Left kidney (tissue), 8 donors: ENCODE measurements around the gene CHRNA10. TPM values are rescaled to one million over a fixed set of nuclear protein-coding genes. Genes with fewer than 3 reads are reported as not detected.

Experiments
- DNase-seq: peaks from one replicate; pipeline ENCODE4 v3.0.0-alpha.2; 2013
- long read RNA-seq, 8 donors: transcript quantifications; one replicate each; lab custom pipeline, GENCODE V29; 2026
- polyA plus RNA-seq: library from polyadenylated mRNA; unstranded; fragments of 120-200 nt; gene quantifications from one replicate; pipeline ENCODE4 v1.2.1, GENCODE V29; 2013; ENCODE audit not compliant: insufficient read length

CHRNA10 gene, protein sequence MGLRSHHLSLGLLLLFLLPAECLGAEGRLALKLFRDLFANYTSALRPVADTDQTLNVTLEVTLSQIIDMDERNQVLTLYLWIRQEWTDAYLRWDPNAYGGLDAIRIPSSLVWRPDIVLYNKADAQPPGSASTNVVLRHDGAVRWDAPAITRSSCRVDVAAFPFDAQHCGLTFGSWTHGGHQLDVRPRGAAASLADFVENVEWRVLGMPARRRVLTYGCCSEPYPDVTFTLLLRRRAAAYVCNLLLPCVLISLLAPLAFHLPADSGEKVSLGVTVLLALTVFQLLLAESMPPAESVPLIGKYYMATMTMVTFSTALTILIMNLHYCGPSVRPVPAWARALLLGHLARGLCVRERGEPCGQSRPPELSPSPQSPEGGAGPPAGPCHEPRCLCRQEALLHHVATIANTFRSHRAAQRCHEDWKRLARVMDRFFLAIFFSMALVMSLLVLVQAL
- 2.9 TPM for polyA plus RNA-seq
- long read RNA-seq, donor 1, result 0 reads
- long read RNA-seq, donor 2, result 0 reads
- long read RNA-seq, donor 3, result 0 reads
- long read RNA-seq, donor 4, result 0 reads
- long read RNA-seq, donor 5, result 0 reads
- long read RNA-seq, donor 6, result 0 reads
- long read RNA-seq, donor 7, result 0 reads
- long read RNA-seq, donor 8, result 0 reads

- DNase-seq, result peak; percentile 5
Measured at GRCh38 chr11:3671334-3672254, at the start of gene CHRNA10. Gene CHRNA10, minus strand, starts transcription at chr11:3671384. Its CDS starts 72 bp downstream, at chr11:3671312.

GRCh38 chr11:3712274-3712673 lies 41.1 kb upstream of the CHRNA10 start:
- DNase-seq, result no peak

GRCh38 chr11:3710485-3711259 lies 39.5 kb upstream of the CHRNA10 start:
- no peak for DNase-seq

GRCh38 chr11:3709977-3710376 lies 38.8 kb upstream of the CHRNA10 start:
- no peak for DNase-seq

DNA sequence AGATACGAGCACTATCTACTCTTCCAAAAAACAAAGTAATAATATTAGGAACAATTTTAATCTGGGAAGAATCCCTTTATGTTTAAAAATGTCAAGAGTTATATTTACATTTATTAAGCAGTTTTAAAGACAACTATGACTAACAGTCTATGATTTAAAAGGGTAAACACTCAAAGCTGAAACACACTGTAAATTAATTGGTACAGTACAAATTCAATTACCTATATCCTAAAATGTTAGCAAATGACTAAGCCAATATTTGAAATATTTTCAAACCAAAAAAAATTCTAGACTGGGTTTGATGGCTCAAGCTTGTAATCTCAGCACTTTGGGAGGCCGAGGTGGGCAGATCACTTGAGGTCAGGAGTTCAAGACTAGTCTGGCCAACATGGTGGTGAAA lies 36.0 kb upstream of the CHRNA10 start:
- no peak for DNase-seq

GRCh38 chr11:3703383-3703782 lies 32.2 kb upstream of the CHRNA10 start:
- no peak for DNase-seq

- DNase-seq, result no peak
Measured at GRCh38 chr11:3700910-3701309, 29.7 kb upstream of the CHRNA10 start.

DNA sequence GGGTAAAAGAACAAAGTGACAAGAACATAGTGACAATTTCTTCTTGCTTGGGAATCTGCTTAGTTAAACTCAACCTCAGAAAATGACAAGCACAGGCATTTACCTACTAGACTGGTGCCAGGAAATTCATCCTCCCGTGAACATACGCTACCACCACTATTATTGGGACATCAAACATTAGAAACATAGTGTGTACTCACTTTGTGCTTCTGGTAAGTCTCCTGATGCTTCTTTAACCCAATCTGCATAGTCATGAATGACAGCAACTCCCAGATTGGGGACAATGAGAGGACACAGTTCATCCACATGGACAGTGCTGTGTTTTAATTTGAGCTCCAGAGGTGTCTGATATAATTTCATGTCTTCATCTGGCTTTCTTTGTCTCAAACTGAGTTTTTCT lies 29.2 kb upstream of the CHRNA10 start:
- DNase-seq, result no peak

GRCh38 chr11:3686751-3687150 lies 15.6 kb upstream of the CHRNA10 start:
- DNase-seq, result no peak

DNA sequence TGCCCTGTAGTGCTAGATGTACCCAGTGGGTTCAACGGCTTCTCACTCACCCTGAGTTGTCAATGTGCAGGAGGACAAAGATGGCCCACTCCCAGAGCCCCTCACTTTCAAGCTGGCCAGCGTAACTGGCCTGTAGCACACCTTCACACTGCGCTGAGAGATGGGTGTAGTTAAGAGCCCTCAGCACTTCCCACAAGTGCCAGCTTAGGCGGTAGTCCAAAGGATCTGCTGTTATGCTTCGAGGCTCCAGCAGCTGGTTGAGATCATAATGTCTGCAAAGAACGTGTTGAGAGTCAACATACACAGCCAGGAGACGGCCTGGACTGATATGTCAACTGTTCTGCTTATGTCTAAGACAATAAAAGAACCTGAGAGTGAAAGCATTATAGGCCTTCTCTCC lies 14.7 kb upstream of the CHRNA10 start:
- DNase-seq, result no peak

GRCh38 chr11:3684819-3685172 lies 13.6 kb upstream of the CHRNA10 start:
- no peak for DNase-seq

DNA sequence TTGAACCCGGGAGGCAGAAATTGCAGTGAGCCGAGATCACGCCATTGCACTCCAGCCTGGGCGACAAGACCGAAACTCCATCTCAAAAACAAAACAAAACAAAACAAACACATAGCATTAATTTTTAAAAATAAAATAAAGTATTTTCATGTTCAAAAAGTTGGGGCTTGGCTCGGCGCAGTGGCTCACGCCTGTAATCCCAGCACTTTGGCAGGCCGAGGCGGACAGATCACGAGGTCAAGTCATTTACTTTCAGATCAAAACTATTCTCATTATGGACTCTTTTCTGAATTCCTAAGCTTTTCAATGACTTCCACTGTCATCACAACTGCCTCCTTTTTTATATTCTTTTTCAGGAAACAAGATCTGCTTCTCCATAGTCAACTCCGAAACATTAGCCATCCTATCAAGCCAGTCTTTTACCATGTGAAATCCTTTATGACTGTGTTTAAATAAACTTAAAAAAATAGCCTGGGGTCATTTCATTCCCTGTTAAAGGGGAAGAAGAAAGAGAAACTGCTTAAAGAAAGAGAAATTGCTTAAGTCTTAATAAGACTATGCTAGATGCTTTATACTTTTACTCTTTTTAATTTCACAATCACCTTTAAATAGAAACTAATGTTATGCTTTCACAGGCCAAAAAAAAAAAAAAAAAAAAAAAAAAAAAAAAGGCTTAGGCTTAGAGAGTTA lies 13.1 kb upstream of the CHRNA10 start:
- DNase-seq, result no peak

GRCh38 chr11:3683039-3683438 lies 11.9 kb upstream of the CHRNA10 start:
- no peak for DNase-seq

GRCh38 chr11:3679077-3679476 lies 7.9 kb upstream of the CHRNA10 start:
- no peak for DNase-seq

DNA sequence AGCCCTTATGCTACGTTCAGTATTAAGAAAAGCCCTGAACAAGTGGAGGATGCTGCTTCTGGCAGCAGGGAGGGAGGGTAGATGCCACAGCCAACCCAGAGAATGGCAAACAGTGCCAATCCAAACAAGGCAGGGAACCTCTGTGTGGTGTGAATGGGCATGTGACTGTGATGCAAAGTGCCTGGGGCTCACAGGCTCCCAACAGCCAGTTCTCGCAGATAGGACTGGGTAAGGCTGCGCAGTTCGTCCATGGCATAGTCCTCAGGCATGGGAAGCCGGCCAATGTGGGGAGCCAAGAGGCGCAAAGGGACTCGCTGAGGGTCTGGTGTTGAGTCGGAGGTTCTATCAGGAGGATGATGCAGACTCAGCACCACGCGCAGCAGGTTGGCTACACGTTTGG lies 4.8 kb upstream of the CHRNA10 start:
- DNase-seq, result no peak

DNA sequence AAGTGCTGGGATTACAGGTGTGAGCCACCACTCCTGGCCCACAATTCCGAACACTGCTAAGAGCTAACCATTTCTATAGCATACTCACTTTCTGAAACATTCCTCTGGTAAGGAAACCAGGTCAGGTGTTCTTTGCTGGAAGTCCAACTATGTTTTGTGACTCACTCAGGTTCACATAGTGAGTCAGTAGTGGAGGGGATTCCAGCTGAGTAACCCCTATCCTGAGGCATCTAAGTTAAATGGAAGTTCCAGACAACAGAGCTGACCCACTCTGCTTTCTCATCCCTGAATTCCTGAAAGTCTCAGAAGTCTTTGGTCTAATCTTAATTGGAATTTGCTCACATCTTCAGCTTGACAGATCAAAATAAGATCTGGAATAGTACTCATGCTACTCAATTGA lies 3.0 kb upstream of the CHRNA10 start:
- DNase-seq, result no peak

GRCh38 chr11:3669742-3670183 lies 1.4 kb downstream of the CHRNA10 start:
- no peak for DNase-seq

- no peak for DNase-seq
Measured at GRCh38 chr11:3669128-3669527, 2.1 kb downstream of the CHRNA10 start.

DNA sequence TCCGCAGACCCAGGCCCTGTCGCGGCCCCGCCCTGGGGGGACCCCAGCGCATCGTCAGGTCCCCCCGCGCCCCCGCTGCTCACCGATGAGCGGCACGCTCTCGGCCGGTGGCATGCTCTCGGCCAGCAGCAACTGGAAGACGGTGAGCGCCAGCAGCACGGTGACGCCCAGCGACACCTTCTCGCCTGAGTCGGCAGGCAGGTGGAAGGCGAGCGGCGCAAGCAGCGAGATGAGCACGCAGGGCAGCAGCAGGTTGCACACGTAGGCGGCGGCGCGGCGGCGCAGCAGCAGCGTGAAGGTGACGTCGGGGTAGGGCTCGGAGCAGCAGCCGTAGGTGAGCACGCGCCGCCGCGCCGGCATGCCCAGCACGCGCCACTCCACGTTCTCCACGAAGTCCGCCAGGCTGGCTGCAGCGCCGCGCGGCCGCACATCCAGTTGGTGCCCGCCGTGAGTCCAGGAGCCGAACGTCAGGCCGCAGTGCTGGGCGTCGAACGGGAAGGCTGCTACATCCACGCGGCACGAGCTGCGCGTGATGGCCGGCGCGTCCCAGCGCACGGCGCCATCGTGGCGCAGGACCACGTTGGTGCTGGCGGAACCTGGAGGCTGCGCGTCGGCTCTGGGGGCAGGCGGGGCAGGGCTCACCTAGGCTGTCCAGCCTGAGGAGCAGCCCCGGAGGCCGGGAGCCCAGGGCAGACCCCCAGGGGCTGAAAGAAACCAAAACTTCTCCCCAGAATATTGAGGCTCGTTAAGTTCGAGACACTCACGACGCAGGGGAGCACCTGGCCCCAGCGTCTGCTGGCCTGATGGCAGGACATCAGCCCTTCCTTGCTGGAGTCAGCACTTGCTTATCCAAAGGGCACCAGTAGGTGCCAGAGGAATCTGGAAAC lies 3.8 kb downstream of the CHRNA10 start:
- DNase-seq, result no peak

GRCh38 chr11:3666023-3666530 lies 5.1 kb downstream of the CHRNA10 start:
- no peak for DNase-seq
